K562 (cell line): ENCODE measurements around the gene F13A1. TPM values are rescaled to one million over a fixed set of nuclear protein-coding genes. Genes with fewer than 3 reads are reported as not detected.

Source experiments
- ATAC-seq: fragments of 200-7000 bp; cut with Tn5 transposase; 3 replicates; pipeline ENCODE4 v1.9.1; 2020; ENCODE audit warnings: moderate library complexity
- BruUV-seq: library from RNA; stranded (reverse); fragments of 400-500 nt; replicated peaks from 2 replicates; lab custom pipeline; 2021; lab: Mats Ljungman, UMichigan
- CTCF ChIA-PET: fragments of 300-600 bp; formaldehyde crosslinking; extraction: SDS; loops from one replicate; lab custom pipeline; 2021; ENCODE audit warnings: low intra/inter-chr PET ratio; lab: Yijun Ruan, JAX
- POLR2A ChIA-PET: fragments of 300-600, 350-650 bp; sonication (Branson Sonifier 250); formaldehyde crosslinking; extraction: SDS; loops from one replicate; lab custom pipeline; 2021; ENCODE audit warnings: antibody characterized with exemption, inconsistent platforms; lab: Yijun Ruan, JAX
- DNase-seq, 4 experiments: peaks; one replicate each; pipeline versions ENCODE4 v3.0.0 to v3.0.0-alpha.2; 2011 to 2018; ENCODE audit warnings: low spot score in 3 of 4, mixed read lengths in 3 of 4; ENCODE audit errors: extremely low read depth in 1 of 4
- FAIRE-seq: peaks from 2 replicates; lab custom pipeline; 2011; peaks lifted over from hg19 to GRCh38; lab: Jason Lieb, UNC
- H2AFZ ChIP-seq: 2 replicates; pipeline ENCODE4 v1.6.0; 2011; ENCODE audit warnings: low read depth, low read length, control low read depth, inconsistent platforms
- H3K27ac ChIP-seq: fragments of 200-600 bp; 3 replicates; pipeline ENCODE4 v1.8.0; 2011; ENCODE audit warnings: low read depth, mild to moderate bottlenecking, control low read depth, inconsistent platforms, low read length, moderate library complexity, mixed read lengths; ENCODE audit errors: extremely low read depth
- H3K27me3 ChIP-seq, 2 experiments: fragments of 300-600 bp in 1 of 2; 2 replicates in 1 of 2; 3 replicates in 1 of 2; pipeline versions ENCODE4 v1.6.0 to v1.8.0; 2011; ENCODE audit warnings: inconsistent platforms in 2 of 2, low read length in 2 of 2, mild to moderate bottlenecking in 1 of 2, mixed read lengths in 1 of 2, moderate library complexity in 1 of 2; ENCODE audit not compliant: control insufficient read depth in 2 of 2, insufficient read depth in 2 of 2
- H3K36me3 ChIP-seq: fragments of 300-600 bp; 3 replicates; pipeline ENCODE4 v1.8.0; 2011; ENCODE audit warnings: mild to moderate bottlenecking, low read length, inconsistent platforms; ENCODE audit not compliant: control insufficient read depth, insufficient read depth
- H3K4me1 ChIP-seq, 2 experiments: fragments of 200-600 bp in 1 of 2; replicated peaks in 1 of 2; 2 replicates in 1 of 2; 3 replicates in 1 of 2; pipeline versions ENCODE4 v1.5.1 to v1.8.0; 2011; ENCODE audit warnings: inconsistent platforms in 2 of 2, low read length in 2 of 2, mild to moderate bottlenecking in 1 of 2, mixed read lengths in 1 of 2, moderate library complexity in 1 of 2; ENCODE audit not compliant: control insufficient read depth in 2 of 2, insufficient read depth in 2 of 2
- H3K4me2 ChIP-seq: 2 replicates; pipeline ENCODE4 v1.6.1; 2011; ENCODE audit warnings: low read length, control low read depth, inconsistent platforms, mixed read lengths; ENCODE audit not compliant: insufficient read depth
- H3K4me3 ChIP-seq: fragments of 200-600 bp; sonication (generic), shearing (Covaris generic); 2 replicates; pipeline ENCODE4 v1.5.1; 2016; ENCODE audit warnings: control low read depth, inconsistent platforms
- H3K79me2 ChIP-seq: fragments of 200-600 bp; 3 replicates; pipeline ENCODE4 v1.8.0; 2011; ENCODE audit warnings: low read length, inconsistent platforms; ENCODE audit not compliant: control insufficient read depth, insufficient read depth
- H3K9ac ChIP-seq, 2 experiments: 2 replicates each; pipeline versions ENCODE4 v1.6.0 to v1.6.1; 2011; ENCODE audit warnings: low read depth in 2 of 2, low read length in 2 of 2, control low read depth in 1 of 2, inconsistent platforms in 1 of 2, mild to moderate bottlenecking in 1 of 2, mixed read lengths in 1 of 2; ENCODE audit not compliant: insufficient read depth in 1 of 2
- H3K9me1 ChIP-seq: one replicate; pipeline ENCODE4 v1.6.0; 2011; ENCODE audit warnings: inconsistent platforms, mild to moderate bottlenecking, low read length, moderate library complexity; ENCODE audit not compliant: control insufficient read depth, insufficient read depth
- H3K9me3 ChIP-seq: replicated peaks from 2 replicates; pipeline ENCODE4 v1.5.1; 2011; ENCODE audit warnings: low read depth, low read length, inconsistent platforms; ENCODE audit not compliant: control insufficient read depth, insufficient read depth
- H4K20me1 ChIP-seq: replicated peaks from 2 replicates; pipeline ENCODE4 v1.6.1; 2011; ENCODE audit warnings: low read length, inconsistent platforms, mixed read lengths; ENCODE audit not compliant: control insufficient read depth, insufficient read depth
- CTCF ChIP-seq, 3 experiments: IDR thresholded peaks in 2 of 3; conservative IDR thresholded peaks in 1 of 3; 2 replicates each; pipeline ENCODE4 v1.5.1; 2011 to 2012; ENCODE audit warnings: low read length in 3 of 3, mild to moderate bottlenecking in 3 of 3, control low read depth in 2 of 3, improper control_type of control experiment in 1 of 3, inconsistent platforms in 1 of 3, low read depth in 1 of 3, mixed read lengths in 1 of 3, moderate library complexity in 1 of 3; ENCODE audit not compliant: insufficient read depth in 2 of 3
- GTF2B ChIP-seq: IDR thresholded peaks from 2 replicates; pipeline ENCODE4 v1.6.1; 2011; ENCODE audit not compliant: insufficient read length; ENCODE audit errors: extremely low read depth
- RAD21 ChIP-seq, 2 experiments: fragments of 250-450 bp in 1 of 2; fragments of 450-650 bp in 1 of 2; sonication (Bioruptor Pico) in 1 of 2; formaldehyde crosslinking in 1 of 2; IDR thresholded peaks in 1 of 2; conservative IDR thresholded peaks in 1 of 2; 2 replicates each; pipeline versions ENCODE4 v1.4.0 to v1.8.0; 2020 to 2022; ENCODE audit warnings: mild to moderate bottlenecking in 2 of 2, moderate library complexity in 1 of 2
- REST ChIP-seq, 2 experiments: fragments of 450-650 bp; formaldehyde crosslinking in 1 of 2; IDR thresholded peaks; 2 replicates each; pipeline versions ENCODE4 v1.4.0 to v1.6.1; 2014 to 2020; ENCODE audit warnings: mild to moderate bottlenecking in 2 of 2, borderline replicate concordance in 1 of 2, low read depth in 1 of 2
- SMC3 ChIP-seq: conservative IDR thresholded peaks from 2 replicates; pipeline ENCODE4 v1.6.1; 2011; ENCODE audit warnings: low read depth, low read length, improper control_type of control experiment; ENCODE audit not compliant: insufficient read depth
- ZNF384 ChIP-seq: IDR thresholded peaks from 2 replicates; pipeline ENCODE4 v1.6.1; 2012; ENCODE audit warnings: low read depth, low read length, improper control_type of control experiment
- WGBS: fragments of 100-300 bp; shearing (Covaris generic); methylation state at CpG from one replicate; pipeline ENCODE4 v1.1.6; 2016; ENCODE audit warnings: low coverage, mixed read lengths; ENCODE audit not compliant: insufficient coverage; ENCODE audit errors: missing lambda C conversion rate; 5-methylcytosine and 5-hydroxymethylcytosine counted together
- in situ Hi-C: fragments of 300-500 bp; cut with MboI; formaldehyde crosslinking; loops from 4 replicates; pipeline ENCODE4 v1.15.0; 2018; ENCODE audit warnings: inconsistent platforms, mixed read lengths
- intact Hi-C: fragments of 100-400 bp; cut with micrococcal nuclease; formaldehyde crosslinking; loops from 2 replicates; pipeline ENCODE4 v1.14.2; 2022
- polyA plus RNA-seq, 8 experiments: library from polyadenylated mRNA; depleted of rRNA in 4 of 8; stranded (reverse) in 5 of 8; unstranded in 3 of 8; fragments of >200 nt; fragmentation: Nextera tagmentation in 2 of 8; fragmentation: Illumina TruSeq in 1 of 8; extraction: Ambion mirVana in 2 of 8; extraction: Trizol in 1 of 8; gene quantifications; 2 replicates each; pipeline versions ENCODE4 v1.2.1 to v1.2.3, GENCODE V29; 2011 to 2014; ENCODE audit warnings: inconsistent platforms in 1 of 8, missing spikeins in 1 of 8
- total RNA-seq, 7 experiments: library from RNA; depleted of rRNA in 6 of 7; stranded (reverse); fragments of >200 nt in 6 of 7; fragmentation: Illumina TruSeq in 2 of 7; extraction: Trizol in 2 of 7; gene quantifications; 2 replicates each; pipeline versions ENCODE4 v1.2.1 to v1.2.3, GENCODE V29; 2011 to 2021; ENCODE audit warnings: low replicate concordance in 1 of 7

Gene F13A1
- total and polyA plus RNA-seq, 9 of the 15 experiments (the other 6 are each of a cell fraction or from before 2014, with no cell fraction given) = 0.33 TPM; not detected in 8

GRCh38 chr6:6148192-6148815, 172.2 kb downstream of the F13A1 start (continued):
- no peak for TF ChIP-seq GTF2B

- ChIA-PET POLR2A (interaction anchor here (0.6 kb wide), 1 partner anchor 1080 kb away, joined by 3 read pairs; no protein-coding TSS in a partner anchor), CTCF (interaction anchor here (0.6 to 1.0 kb wide), 4 partner anchors 254 to 917 kb away, joined by 3 to 7 read pairs (median 4); no protein-coding TSS in a partner anchor)
- H3K79me2 ChIP-seq = no peaks in the 10 kb centered on the region
- no peaks in the 10 kb centered on the region for H3K9me1 ChIP-seq
- no peaks in the 10 kb centered on the region for H3K27me3 ChIP-seq
- no peak overlapping the region for H3K4me2 ChIP-seq
- no peak overlapping the region for H2AFZ ChIP-seq
- no peaks in the 10 kb centered on the region for H3K4me1 ChIP-seq
- 2% methylated on average over 4 of the region's 4 CpGs for WGBS
- no peaks in the 10 kb centered on the region for H4K20me1 ChIP-seq
- no peak overlapping the region for H3K27ac ChIP-seq
- H3K4me3 ChIP-seq = no peak overlapping the region
- intact Hi-C loops = loop anchor here (5.0 to 10.0 kb wide), 3 partner anchors 74 to 416 kb away; no protein-coding TSS in a partner anchor
- no peak overlapping the region for H3K9ac ChIP-seq
- in situ Hi-C loops = no loop called here
- no peaks in the 10 kb centered on the region for H3K9me3 ChIP-seq
- no TSS peak for BruUV-seq
- DNase-seq (peak; percentile 59 to 67 (median 66)), ATAC-seq (peak; percentile 91), FAIRE-seq (peak; percentile 89)
- no peaks in the 10 kb centered on the region for H3K36me3 ChIP-seq
- peak; percentile 54; the same call in 1 of the 2 replicates for TF ChIP-seq REST (IDR thresholded peaks at IDR 0.05; ENCODE audit: borderline replicate concordance)
- no peak for TF ChIP-seq REST (CRISPR knock-in tag; IDR thresholded peaks at IDR 0.05; ENCODE audit: low read depth)
- peak; percentile 24 to 60; a peak in 2 of 4 replicates for TF ChIP-seq RAD21 (CRISPR knock-in tag; conservative IDR thresholded peaks at IDR 0.05 in 1 of 2, IDR thresholded peaks at IDR 0.05 in 1 of 2)
- peak; percentile 64 to 72 (median 68) for TF ChIP-seq CTCF (IDR thresholded peaks at IDR 0.05 in 2 of 3, conservative IDR thresholded peaks at IDR 0.05 in 1 of 3; ENCODE audit: insufficient read depth in 2 of 3, low read depth in 1 of 3, low read length in 3 of 3)
- peak; percentile 78 for TF ChIP-seq ZNF384
- peak; percentile 57; the same call in 1 of the 2 replicates for TF ChIP-seq SMC3
Measured at GRCh38 chr6:6131492-6132109, 188.9 kb downstream of the F13A1 start.
